ENCODE results near the gene PDHX.
"Not testable (repeated sequence)": the region's sequence is repeated elsewhere in the genome, so short reads cannot be mapped to it uniquely, and the experiment has no call there.

PDHX gene

GRCh38 chr11:34911676-34912075, 4.7 kb upstream of the PDHX start:
- DNase-seq (ENCODE audit: low read depth): no peak

- DNase-seq (ENCODE audit: low read depth): not testable (repeated sequence)
These were observed 2.9 kb upstream of the PDHX start for GRCh38 chr11:34913556-34913955.

- no peak for DNase-seq (ENCODE audit: low read depth)
These were observed 1.0 kb upstream of the PDHX start for GRCh38 chr11:34915136-34916014.

GRCh38 chr11:34916843-34917770, 689 bp downstream of the PDHX start:
- no peak for DNase-seq (ENCODE audit: low read depth)

- no peak for DNase-seq (ENCODE audit: low read depth)
These were observed 4.7 kb downstream of the PDHX start for GRCh38 chr11:34921156-34921555.

GRCh38 chr11:34924714-34925113, 8.3 kb downstream of the PDHX start:
- DNase-seq (ENCODE audit: low read depth): no peak

- DNase-seq (ENCODE audit: low read depth): no peak
These were observed 9.8 kb downstream of the PDHX start for GRCh38 chr11:34926101-34926830.

- DNase-seq (ENCODE audit: low read depth): no peak
These were observed 10.4 kb downstream of the PDHX start for GRCh38 chr11:34926831-34927132.

- no peak for DNase-seq (ENCODE audit: low read depth)
These were observed 12.0 kb downstream of the PDHX start for GRCh38 chr11:34928268-34928959.

GRCh38 chr11:34928960-34929680, 12.7 kb downstream of the PDHX start:
- no peak for DNase-seq (ENCODE audit: low read depth)

- no peak for DNase-seq (ENCODE audit: low read depth)
These were observed 13.7 kb downstream of the PDHX start for GRCh38 chr11:34929794-34930763.

GRCh38 chr11:34936945-34937629, 20.7 kb downstream of the PDHX start:
- DNase-seq (ENCODE audit: low read depth): no peak

GRCh38 chr11:34938611-34939010, 22.2 kb downstream of the PDHX start:
- DNase-seq (ENCODE audit: low read depth): no peak

- no peak for DNase-seq (ENCODE audit: low read depth)
These were observed 23.7 kb downstream of the PDHX start for GRCh38 chr11:34940026-34940677.

GRCh38 chr11:34941688-34942087, 25.3 kb downstream of the PDHX start:
- no peak for DNase-seq (ENCODE audit: low read depth)

- DNase-seq (ENCODE audit: low read depth): no peak
These were observed 28.3 kb downstream of the PDHX start for GRCh38 chr11:34944692-34945091.

GRCh38 chr11:34948696-34949095, 32.3 kb downstream of the PDHX start:
- no peak for DNase-seq (ENCODE audit: low read depth)

- no peak for DNase-seq (ENCODE audit: low read depth)
These were observed 37.5 kb downstream of the PDHX start for GRCh38 chr11:34953955-34954354.

- DNase-seq (ENCODE audit: low read depth): no peak
These were observed 40.8 kb downstream of the PDHX start for GRCh38 chr11:34957206-34957605.
